Caco-2 (cell line): ENCODE data around the gene PNMA8B. TPM values are rescaled to one million over a fixed set of nuclear protein-coding genes. Genes with fewer than 3 reads are reported as not detected.

Source experiments
- BruUV-seq: library from RNA; stranded (reverse); fragments of 400-500 nt; replicated peaks from 2 replicates; lab custom pipeline; 2021; lab: Mats Ljungman, UMichigan
- CTCF ChIA-PET: fragments of 300-600 bp; sonication (Branson Sonifier 250); formaldehyde crosslinking; loops from one replicate; lab custom pipeline; 2022; ENCODE audit warnings: antibody characterized with exemption; lab: Charles Lee
- POLR2A ChIA-PET: fragments of 300-600 bp; sonication (Branson Sonifier 250); formaldehyde crosslinking; loops from one replicate; lab custom pipeline; 2022; ENCODE audit warnings: antibody characterized with exemption; lab: Charles Lee
- DNase-seq, 2 experiments: peaks; one replicate each; pipeline versions ENCODE4 v3.0.0 to v3.0.0-alpha.2; 2020 to 2022
- H3K27me3 ChIP-seq: replicated peaks from 2 replicates; pipeline ENCODE4 v1.6.0; 2011; ENCODE audit warnings: low read length; ENCODE audit not compliant: control insufficient read depth, insufficient read depth
- H3K36me3 ChIP-seq: 2 replicates; pipeline ENCODE4 v1.5.1; 2011; ENCODE audit warnings: low read length; ENCODE audit not compliant: control insufficient read depth, insufficient read depth
- H3K4me1 ChIP-seq: fragments of 250-450 bp; sonication (Bioruptor Pico); 2 replicates; pipeline ENCODE4 v1.5.1; 2020; ENCODE audit warnings: mild to moderate bottlenecking
- H3K4me3 ChIP-seq: 2 replicates; pipeline ENCODE4 v1.5.1; 2011; ENCODE audit warnings: low read depth, mild to moderate bottlenecking, control low read depth, low read length
- H3K9me3 ChIP-seq: fragments of 250-450 bp; sonication (Bioruptor Pico); 2 replicates; pipeline ENCODE4 v1.5.1; 2020; ENCODE audit warnings: mild to moderate bottlenecking, moderate library complexity
- H3K27ac Mint-ChIP-seq: one replicate; pipeline ENCODE4 v1.8.0; 2022; ENCODE audit warnings: mixed read lengths; ENCODE audit not compliant: unreplicated experiment
- H3K27me3 Mint-ChIP-seq: one replicate; pipeline ENCODE4 v1.8.0; 2022; ENCODE audit warnings: mixed read lengths; ENCODE audit not compliant: insufficient read depth, unreplicated experiment
- H3K36me3 Mint-ChIP-seq: one replicate; pipeline ENCODE4 v1.8.0; 2022; ENCODE audit warnings: mild to moderate bottlenecking, mixed read lengths; ENCODE audit not compliant: insufficient read depth, unreplicated experiment
- H3K4me1 Mint-ChIP-seq: one replicate; pipeline ENCODE4 v1.8.0; 2022; ENCODE audit warnings: low read depth, mixed read lengths; ENCODE audit not compliant: unreplicated experiment
- H3K4me3 Mint-ChIP-seq: one replicate; pipeline ENCODE4 v1.8.0; 2022; ENCODE audit warnings: mild to moderate bottlenecking, moderate library complexity, mixed read lengths; ENCODE audit not compliant: unreplicated experiment
- H3K9me3 Mint-ChIP-seq: one replicate; pipeline ENCODE4 v1.8.0; 2022; ENCODE audit warnings: mixed read lengths; ENCODE audit not compliant: unreplicated experiment
- intact Hi-C: fragments of 100-400 bp; cut with micrococcal nuclease; formaldehyde crosslinking; loops from one replicate; pipeline ENCODE4 v1.10.0; 2022; ENCODE audit not compliant: unreplicated experiment
- total RNA-seq: library from RNA; stranded (reverse); gene quantifications from 2 replicates; pipeline ENCODE4 v1.2.3, GENCODE V29; 2022
- TF ChIP-seq, protein P1 (sequence below), 2 experiments: fragments of 200-600 bp in 1 of 2; IDR thresholded peaks; 1 replicate in 1 of 2; 2 replicates in 1 of 2; pipeline versions ENCODE4 v1.5.1 to v1.8.0; 2011 to 2022; ENCODE audit warnings: antibody characterized with exemption in 1 of 2, control low read depth in 1 of 2, inconsistent platforms in 1 of 2, low read depth in 1 of 2, low read length in 1 of 2, mild to moderate bottlenecking in 1 of 2, moderate library complexity in 1 of 2; ENCODE audit not compliant: insufficient read depth in 1 of 2, severe bottlenecking in 1 of 2, unreplicated experiment in 1 of 2

PNMA8B gene
- total RNA-seq, 1 experiment from 2014 or later: 0.11 TPM

DNA sequence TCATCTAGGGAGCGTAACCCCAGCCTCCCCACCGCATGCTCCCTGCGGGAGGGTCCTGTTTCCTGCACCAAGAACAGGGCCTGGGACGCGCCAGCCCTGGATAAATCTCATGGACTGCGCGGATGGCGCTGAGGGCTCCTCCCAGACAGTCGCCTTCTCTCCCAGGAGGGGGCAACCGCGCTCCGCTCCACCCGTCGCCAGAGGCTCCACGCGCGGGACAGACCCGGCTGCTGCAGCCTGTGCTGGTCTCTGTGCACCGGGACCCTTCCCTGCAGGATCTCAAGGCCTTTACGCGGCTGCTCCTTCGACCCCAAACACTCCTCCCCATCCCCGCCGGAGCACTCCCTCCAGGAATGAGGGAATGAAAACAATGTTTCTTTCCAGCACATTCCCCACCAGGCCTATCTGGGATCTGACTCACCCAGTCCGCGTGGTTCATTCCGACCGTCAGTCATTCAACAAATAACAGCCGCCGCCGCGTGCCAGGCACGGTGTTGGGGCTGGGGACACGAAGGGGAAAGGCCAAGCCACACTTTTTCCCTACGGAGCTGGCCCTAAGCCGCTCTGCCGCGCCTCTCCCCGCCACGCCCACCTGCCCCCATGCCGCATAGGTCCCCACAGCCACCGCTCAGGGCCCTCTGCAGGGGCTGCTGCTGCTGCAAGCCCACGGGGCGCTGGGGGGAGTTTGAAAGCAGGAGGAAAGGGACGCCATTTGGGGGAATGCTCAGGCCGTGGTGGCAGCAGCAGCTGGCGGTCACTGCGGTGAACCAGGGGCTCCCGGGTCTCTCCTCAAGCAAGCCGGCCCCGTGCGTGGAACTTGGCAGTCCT, 6.0 kb downstream of the PNMA8B start:
- DNase-seq: no peak
- Histone ChIP-seq H3K4me1 (no peaks in the 10 kb centered on the region), H3K36me3 (no peaks in the 10 kb centered on the region), H3K27me3 (peaks cover 1% of the 10 kb centered on the region), H3K9me3 (no peaks in the 10 kb centered on the region), H3K4me3 (no peak overlapping the region)
- Mint-ChIP-seq H3K9me3 (no peaks in the 10 kb centered on the region), H3K27me3 (peaks cover 9% of the 10 kb centered on the region), H3K36me3 (no peaks in the 10 kb centered on the region), H3K4me1 (no peaks in the 10 kb centered on the region), H3K27ac (no peak overlapping the region), H3K4me3 (no peak overlapping the region)
- BruUV-seq: no TSS peak
- TF ChIP-seq, protein P1, sequence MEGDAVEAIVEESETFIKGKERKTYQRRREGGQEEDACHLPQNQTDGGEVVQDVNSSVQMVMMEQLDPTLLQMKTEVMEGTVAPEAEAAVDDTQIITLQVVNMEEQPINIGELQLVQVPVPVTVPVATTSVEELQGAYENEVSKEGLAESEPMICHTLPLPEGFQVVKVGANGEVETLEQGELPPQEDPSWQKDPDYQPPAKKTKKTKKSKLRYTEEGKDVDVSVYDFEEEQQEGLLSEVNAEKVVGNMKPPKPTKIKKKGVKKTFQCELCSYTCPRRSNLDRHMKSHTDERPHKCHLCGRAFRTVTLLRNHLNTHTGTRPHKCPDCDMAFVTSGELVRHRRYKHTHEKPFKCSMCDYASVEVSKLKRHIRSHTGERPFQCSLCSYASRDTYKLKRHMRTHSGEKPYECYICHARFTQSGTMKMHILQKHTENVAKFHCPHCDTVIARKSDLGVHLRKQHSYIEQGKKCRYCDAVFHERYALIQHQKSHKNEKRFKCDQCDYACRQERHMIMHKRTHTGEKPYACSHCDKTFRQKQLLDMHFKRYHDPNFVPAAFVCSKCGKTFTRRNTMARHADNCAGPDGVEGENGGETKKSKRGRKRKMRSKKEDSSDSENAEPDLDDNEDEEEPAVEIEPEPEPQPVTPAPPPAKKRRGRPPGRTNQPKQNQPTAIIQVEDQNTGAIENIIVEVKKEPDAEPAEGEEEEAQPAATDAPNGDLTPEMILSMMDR (IDR thresholded peaks at IDR 0.05; ENCODE audit: insufficient read depth in 1 of 2, low read depth in 1 of 2, low read length in 1 of 2, severe bottlenecking in 1 of 2, unreplicated experiment in 1 of 2): no peak
- CTCF ChIA-PET: interaction anchor here (0.6 kb wide), 1 partner anchor 434 kb away, joined by 4 read pairs; no protein-coding TSS in a partner anchor
- POLR2A ChIA-PET: no interaction called here
- intact Hi-C loops: no loop called here

DNA sequence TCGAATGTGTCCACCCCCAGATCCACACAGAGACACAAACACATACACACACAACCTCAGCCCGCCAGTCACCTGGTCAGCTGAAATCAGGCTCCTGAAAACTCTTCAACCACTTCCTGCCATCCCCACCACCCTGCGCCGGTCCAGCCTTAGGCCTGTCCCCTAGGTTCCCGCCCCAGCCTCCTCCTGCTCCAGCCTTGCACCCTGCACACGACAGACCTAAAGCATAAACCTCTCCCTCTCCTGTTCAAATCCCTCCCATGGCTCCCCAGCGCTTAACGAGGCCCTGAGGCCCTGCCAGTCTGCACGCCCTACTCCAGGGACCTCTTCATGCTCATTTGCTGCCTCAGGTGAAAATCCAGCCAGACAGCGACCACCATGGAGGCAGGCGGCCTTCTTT, 7.1 kb downstream of the PNMA8B start:
- Histone ChIP-seq H3K36me3 (no peaks in the 10 kb centered on the region), H3K27me3 (peaks cover 1% of the 10 kb centered on the region), H3K9me3 (no peaks in the 10 kb centered on the region), H3K4me3 (no peak overlapping the region), H3K4me1 (no peaks in the 10 kb centered on the region)
- H3K4me1 Mint-ChIP-seq: no peaks in the 10 kb centered on the region
- ChIA-PET POLR2A (no interaction called here), CTCF (interaction anchor here (2.4 kb wide), 1 partner anchor 208 kb away, joined by 11 read pairs; no protein-coding TSS in a partner anchor)
- H3K4me3 Mint-ChIP-seq: peak overlapping the region; percentile 43
- intact Hi-C loops: no loop called here
- TF ChIP-seq, protein P1 (IDR thresholded peaks at IDR 0.05; ENCODE audit: insufficient read depth in 1 of 2, low read depth in 1 of 2, low read length in 1 of 2, severe bottlenecking in 1 of 2, unreplicated experiment in 1 of 2): no peak
- no peak overlapping the region for H3K27ac Mint-ChIP-seq
- BruUV-seq: no TSS peak
- no peaks in the 10 kb centered on the region for H3K36me3 Mint-ChIP-seq
- peaks cover 11% of the 10 kb centered on the region for H3K27me3 Mint-ChIP-seq
- DNase-seq: no peak
- no peaks in the 10 kb centered on the region for H3K9me3 Mint-ChIP-seq

DNA sequence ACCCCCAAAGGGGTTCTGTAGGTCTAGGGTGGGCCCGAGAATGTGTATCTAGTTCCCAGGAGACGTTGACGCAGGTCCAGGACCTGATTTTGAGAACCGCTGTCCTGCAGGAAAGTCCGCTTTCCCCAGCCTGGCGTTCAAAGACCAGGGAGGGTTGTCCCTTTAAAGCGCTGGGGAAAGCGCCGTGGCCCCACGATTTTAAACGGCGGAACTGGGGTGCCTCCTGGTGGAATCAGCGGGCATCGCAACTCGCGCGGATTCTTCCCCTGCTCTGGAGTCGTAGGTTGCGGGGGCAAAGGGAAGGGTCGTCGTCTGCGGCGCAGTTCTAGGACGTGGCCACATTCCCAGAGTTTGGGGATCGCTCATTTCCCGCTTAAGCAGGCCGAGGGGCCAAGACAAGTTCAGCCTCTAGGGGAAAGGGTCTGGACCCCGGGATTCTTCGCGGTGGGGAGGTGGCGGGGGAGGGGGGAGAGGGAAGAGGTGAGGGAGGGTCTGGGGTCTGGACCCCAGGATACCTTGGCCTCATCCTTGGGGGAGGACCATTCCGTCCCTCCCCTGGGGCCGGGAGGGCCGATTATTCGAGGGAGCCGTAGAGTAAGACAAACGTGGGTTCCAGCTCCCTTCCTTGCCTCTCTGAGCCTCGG, 7.7 kb downstream of the PNMA8B start:
- Histone ChIP-seq H3K27me3 (peaks cover 1% of the 10 kb centered on the region), H3K4me3 (peak overlapping the region; percentile 22), H3K4me1 (no peaks in the 10 kb centered on the region), H3K36me3 (no peaks in the 10 kb centered on the region), H3K9me3 (no peaks in the 10 kb centered on the region)
- intact Hi-C loops: loop anchor here (1.0 to 2.0 kb wide), 3 partner anchors 86 to 207 kb away; no protein-coding TSS in a partner anchor
- TF ChIP-seq, protein P1 (IDR thresholded peaks at IDR 0.05; ENCODE audit: insufficient read depth in 1 of 2, low read depth in 1 of 2, low read length in 1 of 2, severe bottlenecking in 1 of 2, unreplicated experiment in 1 of 2): peak; percentile 93 to 94
- CTCF ChIA-PET: interaction anchor here (0.5 to 2.4 kb wide), 3 partner anchors 56 to 207 kb away, joined by 3 to 11 read pairs (median 6); no protein-coding TSS in a partner anchor
- peak; percentile 71 to 86 for DNase-seq
- H3K4me1 Mint-ChIP-seq: no peaks in the 10 kb centered on the region
- H3K27me3 Mint-ChIP-seq: peaks cover 13% of the 10 kb centered on the region
- H3K9me3 Mint-ChIP-seq: no peaks in the 10 kb centered on the region
- no TSS peak for BruUV-seq
- no peak overlapping the region for H3K27ac Mint-ChIP-seq
- POLR2A ChIA-PET: no interaction called here
- H3K36me3 Mint-ChIP-seq: no peaks in the 10 kb centered on the region
- peak overlapping the region; percentile 43 for H3K4me3 Mint-ChIP-seq
